ENCODE results near the gene REG4.

The REG4 gene

GRCh38 chr1:119799599-119800177 is 11.6 kb downstream of the REG4 start:
- Histone ChIP-seq H3K27me3 (replicated peaks in 2 of 5; ENCODE audit: control insufficient read depth in 4 of 5, insufficient read depth in 5 of 5, low read length in 4 of 5) (no peaks in the 10 kb centered on the region), H3K36me3 (ENCODE audit: control insufficient read depth in 4 of 4, insufficient read depth in 4 of 4, low read length in 3 of 4) (no peaks in the 10 kb centered on the region), H3K4me1 (ENCODE audit: control extremely low read depth in 1 of 4, control insufficient read depth in 4 of 4, insufficient read depth in 4 of 4, low read length in 3 of 4) (peaks cover 0 to 4% (median 0%) of the 10 kb centered on the region in 4 experiments), H3K9me3 (ENCODE audit: control extremely low read depth in 1 of 5, control insufficient read depth in 4 of 5, insufficient read depth in 2 of 5, low read depth in 1 of 5, low read length in 4 of 5) (no peaks in the 10 kb centered on the region), H3K27ac (ENCODE audit: insufficient read depth in 1 of 2, low read depth in 1 of 2, low read length in 2 of 2, poor library complexity in 1 of 2, severe bottlenecking in 2 of 2) (no peak overlapping the region), H3K4me3 (ENCODE audit: control insufficient read depth in 1 of 7, extremely low read depth in 1 of 7, insufficient read depth in 4 of 7, low read depth in 2 of 7, low read length in 6 of 7) (no peak overlapping the region)
- peak in 1 of 3 donors; percentile 10 for DNase-seq
- CTCF ChIA-PET, result interaction anchor here (0.8 to 4.9 kb wide), 3 partner anchors 9 to 143 kb away, joined by 3 to 16 read pairs (median 5); no protein-coding TSS in a partner anchor
- WGBS (ENCODE audit: insufficient coverage), result 97% methylated on average over 12 of the region's 15 CpGs
- POLR2A ChIA-PET, result no interaction called here

GRCh38 chr1:119799003-119799402 is 12.3 kb downstream of the REG4 start:
- POLR2A ChIA-PET, result no interaction called here
- no peaks in the 10 kb centered on the region for H3K27me3 ChIP-seq (replicated peaks in 2 of 5; ENCODE audit: control insufficient read depth in 4 of 5, insufficient read depth in 5 of 5, low read length in 4 of 5)

DNA sequence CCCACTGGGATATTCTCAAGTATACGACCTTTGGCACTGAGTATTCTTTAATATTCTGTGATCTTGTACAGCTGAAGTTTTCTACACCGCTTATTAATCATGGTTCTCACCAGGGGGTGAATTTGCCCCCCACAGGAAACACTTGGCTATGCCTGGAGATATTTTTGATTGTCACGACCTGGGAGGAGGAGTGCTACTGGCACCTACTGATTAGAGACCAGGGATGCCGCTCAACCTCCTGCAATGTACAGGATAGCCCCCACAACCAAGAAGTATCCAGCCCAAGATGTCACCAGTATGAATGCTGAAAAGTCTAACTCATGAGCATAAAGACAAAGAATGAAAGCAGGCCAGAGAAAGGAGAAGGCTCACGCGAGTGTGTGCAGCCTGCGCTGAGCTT is 13.7 kb downstream of the REG4 start:
- DNase-seq, result peak in 2 of 3 donors; percentile 31 to 60
- H3K27me3 ChIP-seq (replicated peaks in 2 of 5; ENCODE audit: control insufficient read depth in 4 of 5, insufficient read depth in 5 of 5, low read length in 4 of 5), result no peaks in the 10 kb centered on the region
- no peak overlapping the region for H3K4me3 ChIP-seq (ENCODE audit: control insufficient read depth in 1 of 7, extremely low read depth in 1 of 7, insufficient read depth in 4 of 7, low read depth in 2 of 7, low read length in 6 of 7)
- H3K9me3 ChIP-seq (ENCODE audit: control extremely low read depth in 1 of 5, control insufficient read depth in 4 of 5, insufficient read depth in 2 of 5, low read depth in 1 of 5, low read length in 4 of 5), result no peaks in the 10 kb centered on the region
- ChIA-PET POLR2A (no interaction called here), CTCF (interaction anchor here (0.7 to 4.9 kb wide), 3 partner anchors 9 to 151 kb away, joined by 3 to 16 read pairs (median 4); no protein-coding TSS in a partner anchor)
- H3K4me1 ChIP-seq (ENCODE audit: control extremely low read depth in 1 of 4, control insufficient read depth in 4 of 4, insufficient read depth in 4 of 4, low read length in 3 of 4), result peaks cover 0 to 4% (median 0%) of the 10 kb centered on the region in 4 experiments
- H3K27ac ChIP-seq (ENCODE audit: insufficient read depth in 1 of 2, low read depth in 1 of 2, low read length in 2 of 2, poor library complexity in 1 of 2, severe bottlenecking in 2 of 2), result no peak overlapping the region
- 82% methylated on average over 6 of the region's 7 CpGs for WGBS (ENCODE audit: insufficient coverage)
- no peaks in the 10 kb centered on the region for H3K36me3 ChIP-seq (ENCODE audit: control insufficient read depth in 4 of 4, insufficient read depth in 4 of 4, low read length in 3 of 4)

More at GRCh38 chr1:119799003-119799402, 12.3 kb downstream of the REG4 start:
- 80% methylated on average over 1 of the region's 4 CpGs for WGBS (ENCODE audit: insufficient coverage)
- Histone ChIP-seq H3K4me1 (ENCODE audit: control extremely low read depth in 1 of 4, control insufficient read depth in 4 of 4, insufficient read depth in 4 of 4, low read length in 3 of 4) (peaks cover 0 to 4% (median 0%) of the 10 kb centered on the region in 4 experiments), H3K4me3 (ENCODE audit: control insufficient read depth in 1 of 7, extremely low read depth in 1 of 7, insufficient read depth in 4 of 7, low read depth in 2 of 7, low read length in 6 of 7) (no peak overlapping the region), H3K27ac (ENCODE audit: insufficient read depth in 1 of 2, low read depth in 1 of 2, low read length in 2 of 2, poor library complexity in 1 of 2, severe bottlenecking in 2 of 2) (no peak overlapping the region), H3K9me3 (ENCODE audit: control extremely low read depth in 1 of 5, control insufficient read depth in 4 of 5, insufficient read depth in 2 of 5, low read depth in 1 of 5, low read length in 4 of 5) (no peaks in the 10 kb centered on the region), H3K36me3 (ENCODE audit: control insufficient read depth in 4 of 4, insufficient read depth in 4 of 4, low read length in 3 of 4) (no peaks in the 10 kb centered on the region)
- no peak for DNase-seq
- CTCF ChIA-PET, result interaction anchor here (0.8 to 4.9 kb wide), 3 partner anchors 10 to 142 kb away, joined by 3 to 16 read pairs (median 5); no protein-coding TSS in a partner anchor

DNA sequence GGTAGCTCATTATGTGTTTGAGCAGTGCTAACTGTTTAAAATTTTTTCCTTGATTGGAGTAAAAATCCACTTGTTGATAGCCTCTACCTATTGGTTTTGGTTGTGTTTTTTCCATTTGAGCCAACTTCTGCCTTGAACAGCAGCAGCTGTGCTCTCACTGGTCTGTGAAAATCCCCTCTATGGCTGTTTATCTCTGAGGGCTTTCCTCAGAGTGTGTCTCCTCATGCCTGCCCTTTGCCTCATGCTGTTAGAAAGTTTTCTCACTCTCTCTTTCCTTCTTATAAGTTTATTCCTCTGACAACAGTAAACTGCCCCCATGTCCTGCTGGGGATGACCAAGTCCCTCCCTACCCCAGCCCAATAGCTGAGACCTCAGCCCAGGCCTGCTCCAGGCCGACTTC is 14.1 kb downstream of the REG4 start:
- ChIA-PET POLR2A (no interaction called here), CTCF (interaction anchor here (4.9 kb wide), 1 partner anchor 12 kb away, joined by 16 read pairs; no protein-coding TSS in a partner anchor)
- Histone ChIP-seq H3K4me1 (ENCODE audit: control extremely low read depth in 1 of 4, control insufficient read depth in 4 of 4, insufficient read depth in 4 of 4, low read length in 3 of 4) (peaks cover 0 to 4% (median 0%) of the 10 kb centered on the region in 4 experiments), H3K9me3 (ENCODE audit: control extremely low read depth in 1 of 5, control insufficient read depth in 4 of 5, insufficient read depth in 2 of 5, low read depth in 1 of 5, low read length in 4 of 5) (no peaks in the 10 kb centered on the region), H3K27me3 (replicated peaks in 2 of 5; ENCODE audit: control insufficient read depth in 4 of 5, insufficient read depth in 5 of 5, low read length in 4 of 5) (no peaks in the 10 kb centered on the region), H3K27ac (ENCODE audit: insufficient read depth in 1 of 2, low read depth in 1 of 2, low read length in 2 of 2, poor library complexity in 1 of 2, severe bottlenecking in 2 of 2) (no peak overlapping the region), H3K4me3 (ENCODE audit: control insufficient read depth in 1 of 7, extremely low read depth in 1 of 7, insufficient read depth in 4 of 7, low read depth in 2 of 7, low read length in 6 of 7) (no peak overlapping the region), H3K36me3 (ENCODE audit: control insufficient read depth in 4 of 4, insufficient read depth in 4 of 4, low read length in 3 of 4) (no peaks in the 10 kb centered on the region)
- 88% methylated on average over 1 of the region's 1 CpG for WGBS (ENCODE audit: insufficient coverage)
- no peak for DNase-seq

- Histone ChIP-seq H3K4me3 (ENCODE audit: control insufficient read depth in 1 of 7, extremely low read depth in 1 of 7, insufficient read depth in 4 of 7, low read depth in 2 of 7, low read length in 6 of 7) (no peak overlapping the region), H3K27me3 (replicated peaks in 2 of 5; ENCODE audit: control insufficient read depth in 4 of 5, insufficient read depth in 5 of 5, low read length in 4 of 5) (no peaks in the 10 kb centered on the region), H3K9me3 (ENCODE audit: control extremely low read depth in 1 of 5, control insufficient read depth in 4 of 5, insufficient read depth in 2 of 5, low read depth in 1 of 5, low read length in 4 of 5) (no peaks in the 10 kb centered on the region), H3K4me1 (ENCODE audit: control extremely low read depth in 1 of 4, control insufficient read depth in 4 of 4, insufficient read depth in 4 of 4, low read length in 3 of 4) (peaks cover 0 to 4% (median 0%) of the 10 kb centered on the region in 4 experiments), H3K27ac (ENCODE audit: insufficient read depth in 1 of 2, low read depth in 1 of 2, low read length in 2 of 2, poor library complexity in 1 of 2, severe bottlenecking in 2 of 2) (no peak overlapping the region), H3K36me3 (ENCODE audit: control insufficient read depth in 4 of 4, insufficient read depth in 4 of 4, low read length in 3 of 4) (no peaks in the 10 kb centered on the region)
- WGBS (ENCODE audit: insufficient coverage), result 100% methylated on average over 7 of the region's 9 CpGs
- ChIA-PET POLR2A (no interaction called here), CTCF (interaction anchor here (0.9 to 4.9 kb wide), 3 partner anchors 10 to 20 kb away, joined by 3 to 16 read pairs (median 4); no protein-coding TSS in a partner anchor)
- no peak for DNase-seq
Observed at GRCh38 chr1:119795261-119796200, 15.7 kb downstream of the REG4 start.

DNA sequence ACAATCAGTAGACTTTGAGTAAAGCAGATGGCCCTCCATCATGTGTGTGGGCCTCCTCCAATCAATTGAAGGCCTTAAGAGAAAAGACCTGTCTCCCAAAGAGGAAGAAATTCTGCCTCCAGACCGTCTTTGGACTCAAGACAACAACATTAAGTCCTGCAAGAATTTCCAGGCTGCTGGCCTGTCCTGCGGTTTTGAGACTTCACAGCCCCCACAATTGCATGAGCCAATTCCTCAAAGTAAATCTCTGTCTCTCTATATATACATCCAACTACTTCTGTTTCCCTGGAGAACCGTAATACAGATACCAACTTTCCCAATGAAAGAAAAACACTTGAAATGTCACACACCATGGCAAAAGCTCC is 16.4 kb downstream of the REG4 start:
- POLR2A ChIA-PET, result no interaction called here
- CTCF ChIA-PET, result interaction anchor here (1.0 to 1.7 kb wide), 2 partner anchors 9 to 21 kb away, joined by 4 read pairs; no protein-coding TSS in a partner anchor
- no peaks in the 10 kb centered on the region for H3K36me3 ChIP-seq (ENCODE audit: control insufficient read depth in 4 of 4, insufficient read depth in 4 of 4, low read length in 3 of 4)
- no peak for DNase-seq
- H3K4me1 ChIP-seq (ENCODE audit: control extremely low read depth in 1 of 4, control insufficient read depth in 4 of 4, insufficient read depth in 4 of 4, low read length in 3 of 4), result peaks cover 0 to 2% (median 0%) of the 10 kb centered on the region in 4 experiments
- WGBS (ENCODE audit: insufficient coverage), result 100% methylated on average over 2 of the region's 3 CpGs
- no peaks in the 10 kb centered on the region for H3K9me3 ChIP-seq (ENCODE audit: control extremely low read depth in 1 of 5, control insufficient read depth in 4 of 5, insufficient read depth in 2 of 5, low read depth in 1 of 5, low read length in 4 of 5)
- H3K27me3 ChIP-seq (replicated peaks in 2 of 5; ENCODE audit: control insufficient read depth in 4 of 5, insufficient read depth in 5 of 5, low read length in 4 of 5), result no peaks in the 10 kb centered on the region
- H3K27ac ChIP-seq (ENCODE audit: insufficient read depth in 1 of 2, low read depth in 1 of 2, low read length in 2 of 2, poor library complexity in 1 of 2, severe bottlenecking in 2 of 2), result no peak overlapping the region
- H3K4me3 ChIP-seq (ENCODE audit: control insufficient read depth in 1 of 7, extremely low read depth in 1 of 7, insufficient read depth in 4 of 7, low read depth in 2 of 7, low read length in 6 of 7), result no peak overlapping the region
